Cardiac muscle cell (in vitro differentiated cells and primary cell): Measurements from ENCODE around the gene C12orf43. TPM values are rescaled to one million over a fixed set of nuclear protein-coding genes. Genes with fewer than 3 reads are reported as not detected.

ENCODE experiments used
- DNase-seq, 2 donors: peaks; one replicate each; pipeline versions ENCODE4 v3.0.0 to v3.0.0-alpha.2; 2010 to 2017; ENCODE audit warnings: low read depth in 1 of 2, low spot score in 1 of 2
- H3K27ac ChIP-seq: fragments of 200-600 bp; sonication (generic); 2 replicates; pipeline ENCODE4 v1.5.1; 2016
- H3K27me3 ChIP-seq: fragments of 200-600 bp; sonication (generic); 2 replicates; pipeline ENCODE4 v1.6.0; 2016; ENCODE audit warnings: control low read depth
- H3K36me3 ChIP-seq: fragments of 200-600 bp; sonication (generic); 2 replicates; pipeline ENCODE4 v1.5.1; 2016; ENCODE audit warnings: control low read depth
- H3K4me1 ChIP-seq: fragments of 200-600 bp; sonication (generic); 2 replicates; pipeline ENCODE4 v1.8.1; 2017; ENCODE audit warnings: low read depth, mild to moderate bottlenecking, mixed run types
- H3K4me3 ChIP-seq: fragments of 200-600 bp; sonication (generic); 2 replicates; pipeline ENCODE4 v1.5.1; 2016; ENCODE audit warnings: mild to moderate bottlenecking
- H3K9me3 ChIP-seq: fragments of 200-600 bp; sonication (generic); 2 replicates; pipeline ENCODE4 v1.5.1; 2017; ENCODE audit warnings: low read depth, mild to moderate bottlenecking, control low read depth
- CTCF ChIP-seq: IDR thresholded peaks from 2 replicates; pipeline ENCODE4 v1.5.1; 2012; ENCODE audit warnings: low read depth, mild to moderate bottlenecking, low read length
- polyA plus RNA-seq: library from polyadenylated mRNA; unstranded; fragments of >200 nt; fragmentation: Nextera tagmentation; extraction: Ambion mirVana; gene quantifications from 2 replicates; pipeline ENCODE4 v1.2.1, GENCODE V29; 2016
- total RNA-seq: library from RNA; depleted of rRNA; stranded (reverse); fragments of >200 nt; gene quantifications from 2 replicates; pipeline ENCODE4 v1.2.3, GENCODE V29; 2016

Gene C12orf43
- total and polyA plus RNA-seq, 2 experiments from 2014 or later: 20.5 to 24.4 TPM

GRCh38 chr12:121017966-121018491 lies 1.7 kb upstream of the C12orf43 start:
- Histone ChIP-seq H3K4me3 (no peak overlapping the region), H3K36me3 (no peaks in the 10 kb centered on the region), H3K27ac (no peak overlapping the region)

GRCh38 chr12:121013715-121014114 lies 2.6 kb downstream of the C12orf43 start:
- H3K27me3 ChIP-seq: no peaks in the 10 kb centered on the region
- TF ChIP-seq CTCF: no peak
- H3K4me3 ChIP-seq: no peak overlapping the region
- no peaks in the 10 kb centered on the region for H3K9me3 ChIP-seq
- no peak overlapping the region for H3K27ac ChIP-seq
- peaks cover 5% of the 10 kb centered on the region for H3K4me1 ChIP-seq
- no peak for DNase-seq
- H3K36me3 ChIP-seq: peaks cover 4% of the 10 kb centered on the region

More at GRCh38 chr12:121017966-121018491, 1.7 kb upstream of the C12orf43 start:
- no peak for DNase-seq
- H3K4me1 ChIP-seq: peaks cover 5% of the 10 kb centered on the region
- no peak for TF ChIP-seq CTCF
- no peaks in the 10 kb centered on the region for H3K9me3 ChIP-seq
- H3K27me3 ChIP-seq: no peaks in the 10 kb centered on the region

GRCh38 chr12:121011820-121012219 lies 4.5 kb downstream of the C12orf43 start:
- no peak for TF ChIP-seq CTCF
- peaks cover 4% of the 10 kb centered on the region for H3K36me3 ChIP-seq
- no peak overlapping the region for H3K4me3 ChIP-seq
- DNase-seq: no peak
- no peak overlapping the region for H3K27ac ChIP-seq
- H3K4me1 ChIP-seq: peaks cover 5% of the 10 kb centered on the region
- no peaks in the 10 kb centered on the region for H3K9me3 ChIP-seq
- H3K27me3 ChIP-seq: no peaks in the 10 kb centered on the region

- H3K4me1 ChIP-seq: peaks cover 5% of the 10 kb centered on the region
- no peak for TF ChIP-seq CTCF
- peaks cover 4% of the 10 kb centered on the region for H3K36me3 ChIP-seq
- H3K9me3 ChIP-seq: no peaks in the 10 kb centered on the region
- H3K27me3 ChIP-seq: no peaks in the 10 kb centered on the region
- H3K4me3 ChIP-seq: no peak overlapping the region
- DNase-seq: no peak
- no peak overlapping the region for H3K27ac ChIP-seq
These were observed 5.4 kb downstream of the C12orf43 start for GRCh38 chr12:121010860-121011259.

- Histone ChIP-seq H3K4me3 (no peak overlapping the region), H3K27ac (no peak overlapping the region), H3K9me3 (no peaks in the 10 kb centered on the region), H3K36me3 (peaks cover 4% of the 10 kb centered on the region), H3K27me3 (no peaks in the 10 kb centered on the region), H3K4me1 (no peaks in the 10 kb centered on the region)
- peak; percentile 52 to 67 for DNase-seq
- TF ChIP-seq CTCF: peak; percentile 52
These were observed 6.5 kb downstream of the C12orf43 start for GRCh38 chr12:121009741-121010140.
